GM06990 (cell line): ENCODE results near the gene EIF1B.

ENCODE experiments used
- DNase-seq: peaks from one replicate; pipeline ENCODE4 v3.0.0-alpha.2; 2011; ENCODE audit not compliant: insufficient read length; ENCODE audit errors: extremely low read depth
- H3K27me3 ChIP-seq: replicated peaks from 2 replicates; pipeline ENCODE4 v1.6.0; 2011; ENCODE audit warnings: low read length; ENCODE audit not compliant: control insufficient read depth, insufficient read depth
- H3K36me3 ChIP-seq: 2 replicates; pipeline ENCODE4 v1.5.1; 2011; ENCODE audit warnings: low read length; ENCODE audit not compliant: control insufficient read depth, insufficient read depth
- H3K4me3 ChIP-seq: replicated peaks from 2 replicates; pipeline ENCODE4 v1.5.1; 2011; ENCODE audit warnings: low read depth, mild to moderate bottlenecking, control low read depth, low read length
- TF ChIP-seq, protein P1 (sequence below): IDR thresholded peaks from 2 replicates; pipeline ENCODE4 v1.5.1; 2011; ENCODE audit warnings: low read length, control low read depth, mild to moderate bottlenecking, inconsistent platforms; ENCODE audit not compliant: insufficient read depth, poor library complexity, severe bottlenecking

EIF1B gene

DNA sequence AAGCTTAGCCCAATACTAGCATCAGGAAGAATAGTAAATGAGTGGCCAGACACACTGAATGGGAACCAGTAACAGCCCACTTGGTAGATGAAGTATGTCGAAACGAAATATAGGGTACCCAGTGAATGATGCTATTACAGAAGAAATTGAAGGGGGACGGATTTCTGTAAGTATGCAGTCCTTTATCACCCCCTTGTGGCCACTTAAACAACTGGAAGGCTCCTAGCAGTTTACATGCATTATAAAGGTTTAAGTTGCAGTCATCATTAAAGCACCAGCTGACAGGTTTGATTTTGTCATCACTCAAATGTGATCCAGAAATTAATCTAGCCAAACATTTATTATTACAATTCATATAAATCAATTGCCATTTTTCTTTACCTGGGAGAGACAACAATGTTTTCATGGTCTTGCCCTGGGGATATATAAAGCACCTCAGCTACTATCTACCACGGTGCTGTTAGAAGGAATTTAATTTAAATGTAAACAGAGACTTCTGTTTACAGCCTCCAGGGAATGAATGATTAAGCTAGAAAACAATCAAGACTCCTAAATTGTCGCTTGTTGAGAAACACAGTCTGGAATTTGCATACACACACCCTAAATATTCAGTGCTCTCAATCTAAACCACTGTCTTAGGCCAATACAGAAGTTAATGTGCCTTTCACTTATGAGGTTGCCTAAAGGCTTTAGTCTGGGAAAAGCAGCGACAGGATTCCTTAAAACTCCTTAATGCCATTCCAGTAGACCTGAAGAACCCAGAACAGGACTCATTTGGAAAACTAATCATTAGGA is 7.8 kb downstream of the EIF1B start:
- DNase-seq = peak; percentile 41
- H3K27me3 ChIP-seq = no peaks in the 10 kb centered on the region
- no peak overlapping the region for H3K4me3 ChIP-seq
- peaks cover 7% of the 10 kb centered on the region for H3K36me3 ChIP-seq
- TF ChIP-seq, protein P1, sequence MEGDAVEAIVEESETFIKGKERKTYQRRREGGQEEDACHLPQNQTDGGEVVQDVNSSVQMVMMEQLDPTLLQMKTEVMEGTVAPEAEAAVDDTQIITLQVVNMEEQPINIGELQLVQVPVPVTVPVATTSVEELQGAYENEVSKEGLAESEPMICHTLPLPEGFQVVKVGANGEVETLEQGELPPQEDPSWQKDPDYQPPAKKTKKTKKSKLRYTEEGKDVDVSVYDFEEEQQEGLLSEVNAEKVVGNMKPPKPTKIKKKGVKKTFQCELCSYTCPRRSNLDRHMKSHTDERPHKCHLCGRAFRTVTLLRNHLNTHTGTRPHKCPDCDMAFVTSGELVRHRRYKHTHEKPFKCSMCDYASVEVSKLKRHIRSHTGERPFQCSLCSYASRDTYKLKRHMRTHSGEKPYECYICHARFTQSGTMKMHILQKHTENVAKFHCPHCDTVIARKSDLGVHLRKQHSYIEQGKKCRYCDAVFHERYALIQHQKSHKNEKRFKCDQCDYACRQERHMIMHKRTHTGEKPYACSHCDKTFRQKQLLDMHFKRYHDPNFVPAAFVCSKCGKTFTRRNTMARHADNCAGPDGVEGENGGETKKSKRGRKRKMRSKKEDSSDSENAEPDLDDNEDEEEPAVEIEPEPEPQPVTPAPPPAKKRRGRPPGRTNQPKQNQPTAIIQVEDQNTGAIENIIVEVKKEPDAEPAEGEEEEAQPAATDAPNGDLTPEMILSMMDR = peak; percentile 71

DNA sequence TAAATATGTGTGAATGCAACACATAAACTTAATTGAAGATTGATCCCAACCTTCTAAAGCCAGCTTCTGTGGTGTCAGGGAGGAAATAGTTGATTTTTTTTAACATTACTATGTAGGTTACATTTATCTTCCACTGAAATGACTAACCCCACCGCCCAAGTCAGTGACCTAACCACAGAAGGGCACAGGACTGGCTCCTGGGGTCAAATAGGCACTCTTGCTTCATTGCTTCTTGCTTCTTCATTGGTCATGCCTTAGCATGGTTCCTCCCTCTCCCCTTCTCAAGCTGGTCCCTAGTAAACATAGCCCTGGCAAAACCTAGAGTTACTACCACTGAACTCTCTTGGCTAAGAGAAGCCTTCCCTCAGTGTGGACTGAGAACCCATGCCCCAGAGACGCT is 12.3 kb downstream of the EIF1B start:
- TF ChIP-seq, protein P1 = no peak
- no peak for DNase-seq
- H3K36me3 ChIP-seq = no peaks in the 10 kb centered on the region
- no peak overlapping the region for H3K4me3 ChIP-seq
- H3K27me3 ChIP-seq = no peaks in the 10 kb centered on the region

DNA sequence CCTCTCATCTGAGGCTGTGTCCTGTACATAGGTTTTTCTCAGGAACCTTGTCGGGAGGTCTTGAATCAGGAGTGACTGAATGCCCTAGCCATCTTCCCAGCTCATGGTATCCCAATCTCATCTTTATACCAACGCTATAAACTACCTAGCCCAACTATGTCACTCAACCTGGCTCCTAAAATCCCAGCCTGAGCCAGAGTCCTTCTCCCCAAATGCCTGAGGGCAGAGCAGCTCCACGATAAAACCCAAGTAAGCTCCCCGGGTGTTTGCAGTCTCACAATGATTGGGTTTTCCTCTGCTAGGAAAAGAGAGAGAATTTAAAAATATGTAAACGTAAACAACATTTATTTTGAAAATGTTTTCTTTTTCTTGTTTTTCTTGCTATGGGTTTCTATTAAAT is 14.4 kb downstream of the EIF1B start:
- TF ChIP-seq, protein P1 = no peak
- H3K4me3 ChIP-seq = no peak overlapping the region

DNA sequence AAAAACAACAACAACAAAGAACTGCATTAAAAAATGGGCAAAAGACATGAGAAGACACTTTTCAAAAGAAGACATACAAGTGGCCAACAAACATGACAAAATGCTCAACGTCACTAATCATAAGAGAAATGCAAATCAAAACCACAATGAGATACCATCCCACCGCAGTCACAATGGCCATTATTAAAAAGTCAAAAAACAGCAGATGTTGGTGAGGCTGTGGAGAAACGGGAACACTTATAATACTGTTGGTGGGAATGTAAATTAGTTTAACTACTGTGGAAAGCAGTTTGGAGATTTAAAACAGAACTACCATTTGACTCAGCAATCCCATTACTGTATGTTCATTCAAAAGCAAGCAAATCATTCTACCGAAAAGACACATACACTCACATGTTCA is 15.1 kb downstream of the EIF1B start:
- Histone ChIP-seq H3K36me3 (no peaks in the 10 kb centered on the region), H3K4me3 (no peak overlapping the region), H3K27me3 (no peaks in the 10 kb centered on the region)
- DNase-seq = no peak
- TF ChIP-seq, protein P1 = no peak

More for the DNA sequence above, 14.4 kb downstream of the EIF1B start:
- H3K36me3 ChIP-seq = no peaks in the 10 kb centered on the region
- DNase-seq = no peak
- H3K27me3 ChIP-seq = no peaks in the 10 kb centered on the region

DNA sequence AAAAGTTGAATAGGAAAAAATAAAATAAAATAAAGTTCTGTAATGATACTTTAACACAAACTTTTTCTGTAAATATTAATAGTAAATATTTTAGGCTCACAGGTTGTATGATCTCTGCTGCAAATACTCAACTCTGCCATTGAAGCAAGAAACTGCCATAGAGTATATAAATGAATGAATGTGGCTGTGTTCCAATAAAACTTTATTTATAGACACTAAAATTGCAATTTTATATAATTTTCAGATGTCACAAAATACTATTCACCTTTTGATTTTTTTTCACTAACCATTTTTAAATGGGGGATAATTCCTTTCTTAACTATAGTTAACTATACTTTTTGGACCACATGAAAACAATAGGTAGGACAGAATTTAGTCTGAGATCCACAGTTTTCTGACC is 16.0 kb downstream of the EIF1B start:
- Histone ChIP-seq H3K27me3 (no peaks in the 10 kb centered on the region), H3K36me3 (no peaks in the 10 kb centered on the region), H3K4me3 (no peak overlapping the region)
- TF ChIP-seq, protein P1 = no peak
- no peak for DNase-seq
